Activated CD8-positive, alpha-beta memory T cell treated with anti-CD3 and anti-CD28 coated beads, Interleukin-2, amount 50 U/mL, for 4 hours (primary cell): ENCODE data around the gene PNP.
"Not testable (repeated sequence)": the region's sequence is repeated elsewhere in the genome, so short reads cannot be mapped to it uniquely, and the experiment has no call there.

Source experiments
- DNase-seq: peaks from one replicate; pipeline ENCODE4 v3.0.0-alpha.2; 2020

Gene PNP

DNA sequence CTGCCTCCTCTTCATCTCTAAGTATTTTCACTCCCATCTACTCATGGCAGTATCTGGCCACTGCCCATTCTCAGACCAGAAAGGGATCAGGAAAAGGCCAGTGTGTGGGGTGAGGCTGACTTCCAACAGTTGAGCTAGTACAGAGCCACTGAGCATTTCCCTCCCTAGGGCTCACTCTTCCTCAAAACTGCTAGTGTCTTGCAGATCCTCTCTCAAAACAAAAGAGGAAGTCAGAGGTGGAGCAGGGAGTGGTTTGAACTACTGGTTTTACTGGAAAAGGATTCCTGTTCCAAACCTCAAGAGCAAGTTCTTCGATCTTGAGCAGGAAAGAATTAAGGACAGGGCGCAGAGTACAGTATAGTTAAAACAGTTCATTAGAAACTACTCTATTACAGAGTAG is 24.4 kb downstream of the PNP start:
- no peak for DNase-seq

DNA sequence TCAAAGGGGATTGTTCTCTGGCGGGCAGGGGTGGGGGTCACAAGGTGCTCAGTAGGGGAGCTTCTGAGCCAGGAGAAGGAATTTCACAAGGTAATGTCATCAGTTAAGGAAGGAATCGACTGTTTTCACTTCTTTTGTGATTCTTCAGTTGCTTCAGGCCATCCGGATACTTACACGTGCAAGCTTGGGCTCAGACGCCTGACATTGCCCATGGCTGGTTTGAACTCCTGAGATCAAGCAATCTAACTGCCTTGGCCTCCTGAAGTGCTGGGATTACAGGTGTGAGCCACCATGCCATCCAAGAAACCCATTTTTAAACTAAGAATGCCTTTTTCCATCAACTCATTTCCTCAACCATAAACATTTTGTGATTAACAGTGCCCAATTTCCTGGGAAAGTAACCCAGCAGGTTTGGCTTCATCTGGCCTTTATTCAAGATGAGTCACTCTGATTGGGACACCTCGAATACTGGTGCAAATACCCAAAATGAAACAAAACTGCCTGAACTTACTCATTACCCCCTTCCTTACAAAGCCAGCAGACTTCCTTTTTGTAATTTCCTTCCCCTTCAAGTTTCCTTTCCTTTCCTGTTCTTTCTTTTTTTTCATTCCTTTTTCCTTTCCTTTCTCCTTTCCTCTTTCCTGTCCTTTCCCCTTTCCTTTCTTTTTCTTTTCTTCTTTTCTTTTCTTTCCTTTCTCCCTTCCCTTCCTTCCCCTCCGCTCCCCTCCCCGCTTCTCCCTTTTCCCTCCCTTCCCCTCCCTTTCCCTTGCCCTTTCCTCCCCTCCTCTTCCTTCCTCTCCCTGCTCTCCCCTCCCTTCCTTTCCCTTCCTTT is 25.9 kb downstream of the PNP start:
- DNase-seq: no peak

DNA sequence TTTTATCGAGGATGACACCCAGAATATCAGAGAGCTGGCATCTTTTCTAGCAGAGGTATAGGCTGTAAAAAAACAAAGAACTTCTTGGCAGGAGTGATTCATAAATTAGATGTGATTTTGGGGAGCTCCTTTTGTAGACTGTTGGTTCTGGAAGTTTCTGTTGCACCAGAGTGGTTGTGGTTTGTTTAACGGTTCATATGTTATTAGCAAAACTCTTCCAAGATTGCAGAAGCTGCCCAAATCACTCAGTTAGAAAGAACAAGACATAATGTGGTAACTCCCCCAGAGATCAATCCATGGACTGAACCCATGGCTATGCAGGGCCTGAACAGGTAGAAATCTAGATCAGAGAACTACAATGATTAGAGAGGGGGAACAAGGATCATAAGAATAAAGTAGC is 29.4 kb downstream of the PNP start:
- DNase-seq: no peak

DNA sequence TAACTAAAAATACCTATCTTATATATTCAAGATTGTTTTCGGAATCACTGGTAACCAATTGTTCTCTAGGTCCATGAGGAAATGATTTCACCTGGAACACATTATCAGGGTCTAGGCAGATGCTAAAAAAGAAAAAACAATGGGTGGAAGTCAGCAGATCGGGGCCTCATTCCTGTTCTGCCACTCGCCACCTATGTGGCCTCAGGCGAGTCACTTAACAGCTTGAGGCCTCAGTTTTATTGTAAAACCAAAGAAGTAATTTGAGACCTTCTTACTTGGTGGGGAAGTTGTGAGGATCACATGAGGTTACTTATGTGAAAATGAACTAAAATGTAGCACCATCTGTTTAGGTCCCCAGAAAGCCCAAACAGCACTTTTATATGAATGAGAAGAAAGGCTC is 29.9 kb downstream of the PNP start:
- no peak for DNase-seq

DNA sequence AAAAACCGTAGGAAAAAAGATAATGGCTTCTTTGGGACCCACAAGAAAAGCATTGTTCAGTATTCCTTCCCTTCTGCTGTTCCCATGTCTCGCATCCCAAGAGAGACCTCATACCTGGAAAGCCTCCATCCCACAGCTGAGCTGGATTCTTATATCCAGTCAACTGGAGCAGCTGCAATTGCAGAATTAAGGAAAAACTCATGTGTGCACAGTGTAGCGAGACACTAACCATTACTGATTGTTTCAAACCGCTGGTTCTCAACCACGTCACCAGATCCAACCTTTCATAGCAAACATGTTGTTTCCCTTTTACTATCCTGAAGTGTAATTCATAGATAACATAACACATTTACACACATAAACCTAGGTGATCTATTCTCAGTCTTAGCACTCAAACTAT is 30.7 kb downstream of the PNP start:
- no peak for DNase-seq

DNA sequence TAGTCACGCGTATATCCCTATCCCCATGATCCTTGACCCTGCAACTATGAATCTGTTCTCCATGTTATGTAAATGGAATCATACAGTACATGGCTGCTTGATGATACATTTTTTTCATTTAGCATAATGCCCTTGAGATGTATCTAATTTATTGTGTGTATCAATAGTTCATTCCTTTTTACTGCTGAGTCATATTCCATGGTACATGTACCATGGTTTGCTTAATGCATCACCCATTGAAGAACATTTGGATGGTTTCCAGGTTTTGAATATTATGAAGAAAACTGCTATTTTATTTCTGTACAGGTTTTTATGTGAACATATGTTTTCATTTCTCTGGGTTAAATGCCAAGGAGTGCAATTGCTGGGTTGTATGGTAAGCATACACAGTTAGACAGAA is 32.1 kb downstream of the PNP start:
- no peak for DNase-seq

DNA sequence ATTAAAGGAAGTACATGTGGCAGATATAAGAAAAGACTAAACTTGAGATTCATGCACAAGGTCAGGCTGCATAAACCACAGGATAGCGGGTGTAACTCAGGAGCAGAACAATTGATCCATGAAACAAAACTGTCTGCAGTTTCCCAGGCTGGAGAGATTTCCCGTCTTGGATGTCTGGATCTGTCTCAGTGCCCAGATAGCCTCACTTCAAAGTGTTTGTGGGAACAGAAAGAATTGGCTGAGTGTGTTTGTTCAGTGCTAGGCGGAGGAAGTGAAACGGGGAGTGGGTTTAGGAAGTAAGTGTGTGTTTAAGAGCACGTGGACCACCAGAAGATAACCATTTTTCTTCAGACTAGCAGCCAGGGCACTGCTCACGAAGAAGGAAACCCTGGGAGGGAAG is 34.7 kb downstream of the PNP start:
- no peak for DNase-seq

DNA sequence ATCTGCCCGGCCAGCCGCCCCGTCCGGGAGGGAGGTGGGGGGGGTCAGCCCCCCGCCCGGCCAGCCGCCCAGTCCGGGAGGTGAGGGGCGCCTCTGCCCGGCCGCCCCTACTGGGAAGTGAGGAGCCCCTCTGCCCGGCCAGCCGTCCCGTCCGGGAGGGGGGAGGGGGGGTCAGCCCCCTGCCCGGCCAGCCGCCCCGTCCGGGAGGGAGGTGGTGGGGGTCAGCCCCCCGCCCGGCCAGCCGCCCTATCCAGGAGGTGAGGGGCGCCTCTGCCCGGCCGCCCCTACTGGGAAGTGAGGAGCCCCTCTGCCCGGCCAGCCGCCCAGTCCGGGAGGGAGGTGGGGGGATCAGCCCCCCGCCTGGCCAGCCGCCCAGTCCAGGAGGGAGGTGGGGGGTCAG is 37.1 kb downstream of the PNP start:
- DNase-seq: not testable (repeated sequence)

DNA sequence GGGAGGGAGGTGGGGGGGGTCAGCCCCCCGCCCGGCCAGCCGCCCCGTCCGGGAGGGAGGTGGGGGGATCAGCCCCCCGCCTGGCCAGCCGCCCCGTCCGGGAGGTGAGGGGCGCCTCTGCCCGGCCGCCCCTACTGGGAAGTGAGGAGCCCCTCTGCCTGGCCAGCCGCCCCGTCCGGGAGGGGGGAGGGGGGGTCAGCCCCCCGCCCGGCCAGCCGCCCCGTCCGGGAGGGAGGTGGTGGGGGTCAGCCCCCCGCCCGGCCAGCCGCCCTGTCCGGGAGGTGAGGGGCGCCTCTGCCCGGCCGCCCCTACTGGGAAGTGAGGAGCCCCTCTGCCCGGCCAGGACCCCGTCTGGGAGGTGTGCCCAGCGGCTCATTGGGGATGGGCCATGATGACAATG is 37.5 kb downstream of the PNP start:
- not testable (repeated sequence) for DNase-seq

DNA sequence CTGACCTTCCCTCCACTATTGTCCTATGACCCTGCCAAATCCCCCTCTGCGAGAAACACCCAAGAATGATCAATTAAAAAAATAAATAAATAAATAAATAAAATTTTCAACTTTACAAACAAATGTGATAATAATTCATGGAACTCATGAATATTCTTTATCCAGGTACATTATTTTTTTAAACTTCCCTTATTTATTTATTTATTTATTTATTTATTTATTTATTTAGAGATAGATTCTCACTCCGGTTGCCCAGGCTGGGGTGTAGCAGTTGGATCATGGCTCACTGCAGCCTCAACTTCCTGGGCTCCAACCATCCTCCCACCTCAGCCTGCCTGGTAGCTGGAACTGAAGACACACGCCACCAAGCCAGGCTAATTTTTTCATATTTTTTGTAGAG is 38.3 kb downstream of the PNP start:
- not testable (repeated sequence) for DNase-seq

DNA sequence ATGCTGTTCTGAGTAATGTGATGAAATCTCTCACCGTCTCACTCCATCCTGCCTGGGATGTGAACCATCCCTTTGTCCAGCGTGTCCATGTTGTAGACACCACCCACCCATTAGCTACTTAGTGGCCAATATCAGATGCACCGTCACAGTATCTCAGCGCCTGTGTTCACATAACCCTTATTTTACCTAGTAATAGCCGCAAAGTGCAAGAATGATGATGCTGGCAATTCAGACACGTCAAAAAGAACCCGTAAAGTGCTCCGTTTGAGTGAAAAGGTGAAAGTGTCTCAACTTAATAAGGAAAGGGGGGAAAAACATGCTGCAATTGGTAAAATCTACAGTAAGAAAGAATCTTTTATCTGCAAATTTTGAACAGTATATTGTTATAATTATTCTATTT is 39.2 kb downstream of the PNP start:
- DNase-seq: no peak

DNA sequence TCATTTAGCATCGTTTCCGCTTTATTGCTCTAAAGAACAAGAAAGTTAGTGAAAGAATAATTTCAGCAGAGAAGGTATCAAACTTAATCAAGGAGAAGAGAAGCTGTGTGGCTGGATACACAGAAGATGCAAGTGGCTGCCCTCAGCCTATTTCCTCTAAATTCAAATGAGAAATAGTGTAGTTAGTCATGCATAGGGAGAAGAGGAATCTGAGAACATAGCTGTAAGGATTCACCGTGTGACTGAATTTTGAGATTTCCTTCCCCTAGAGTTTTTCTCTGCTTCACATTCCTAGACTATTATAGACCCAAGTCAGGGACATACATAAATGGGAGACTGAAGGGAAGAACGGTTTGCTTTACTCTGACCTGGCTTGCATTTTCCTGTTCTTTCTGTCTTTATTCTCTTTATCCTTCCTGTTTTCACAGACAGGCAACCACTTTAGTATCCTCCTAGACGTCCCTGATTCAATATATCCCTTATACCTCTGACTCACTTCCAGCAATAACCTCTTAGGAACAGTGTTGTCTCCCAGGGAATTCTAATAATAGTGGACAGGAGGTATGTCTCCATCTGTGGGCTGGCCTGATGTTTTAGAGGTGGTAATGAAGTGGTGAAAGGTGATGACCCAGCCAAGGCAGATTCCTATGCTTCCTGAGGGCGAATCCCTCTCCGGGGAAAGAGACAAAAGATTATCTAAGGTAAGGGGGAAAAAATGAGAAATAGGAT is 43.1 kb downstream of the PNP start:
- no peak for DNase-seq

DNA sequence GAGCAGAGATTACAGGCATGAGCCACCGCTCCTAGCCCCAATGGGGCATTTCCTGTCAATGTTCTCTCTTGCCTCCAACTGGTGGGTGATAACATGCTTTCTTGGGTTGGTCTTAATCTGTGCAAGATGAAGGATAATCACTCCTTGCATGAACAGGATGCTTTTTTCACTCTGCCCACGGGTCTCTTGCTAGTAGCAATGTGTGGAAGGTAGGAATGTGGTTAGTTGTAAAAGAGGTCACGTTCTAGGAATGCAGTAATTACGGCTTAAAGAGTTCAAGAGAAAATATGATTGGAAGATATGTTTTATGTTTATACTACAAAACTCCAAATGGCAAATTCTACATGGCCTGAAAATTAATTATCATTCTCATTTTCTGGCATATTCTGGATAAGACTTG is 46.6 kb downstream of the PNP start:
- no peak for DNase-seq

DNA sequence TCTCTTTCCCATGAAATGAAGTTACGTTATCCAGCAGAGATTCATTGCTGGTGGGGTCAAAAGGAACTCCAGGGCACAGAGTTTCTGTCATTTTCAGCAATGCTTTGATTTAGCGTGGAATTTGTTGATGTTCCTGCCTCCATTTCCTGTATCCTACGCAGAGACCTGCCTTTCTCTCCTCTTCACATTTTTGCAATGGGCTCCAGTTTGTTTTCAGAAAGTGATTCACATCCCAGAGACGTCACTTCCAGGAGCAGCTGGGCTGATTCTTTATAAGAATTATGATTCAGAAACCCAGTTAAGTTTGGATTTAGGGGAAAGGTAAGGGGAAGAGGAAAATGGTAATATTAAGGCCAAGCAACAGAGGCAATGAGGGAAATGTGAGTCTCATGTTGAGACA is 47.7 kb downstream of the PNP start:
- no peak for DNase-seq

DNA sequence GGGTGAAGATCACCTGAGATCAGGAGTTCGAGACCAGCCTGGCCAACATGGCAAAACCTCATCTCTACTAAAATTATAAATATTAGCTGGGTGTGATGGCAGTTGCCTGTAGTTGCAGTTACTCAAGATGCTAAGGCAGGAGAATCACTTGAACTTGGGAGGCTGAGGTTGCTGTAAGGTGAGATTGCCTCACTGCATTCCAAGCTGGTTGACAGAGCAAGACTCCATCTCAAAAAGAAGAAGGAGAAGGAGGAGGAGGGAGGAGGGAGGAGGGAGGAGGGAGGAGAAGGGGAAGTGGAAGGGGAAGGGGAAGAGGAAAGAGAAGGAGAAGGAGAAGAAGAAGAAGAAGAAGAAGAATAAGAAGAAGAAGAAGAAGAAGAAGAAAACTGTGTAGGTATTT is 53.1 kb downstream of the PNP start:
- no peak for DNase-seq

DNA sequence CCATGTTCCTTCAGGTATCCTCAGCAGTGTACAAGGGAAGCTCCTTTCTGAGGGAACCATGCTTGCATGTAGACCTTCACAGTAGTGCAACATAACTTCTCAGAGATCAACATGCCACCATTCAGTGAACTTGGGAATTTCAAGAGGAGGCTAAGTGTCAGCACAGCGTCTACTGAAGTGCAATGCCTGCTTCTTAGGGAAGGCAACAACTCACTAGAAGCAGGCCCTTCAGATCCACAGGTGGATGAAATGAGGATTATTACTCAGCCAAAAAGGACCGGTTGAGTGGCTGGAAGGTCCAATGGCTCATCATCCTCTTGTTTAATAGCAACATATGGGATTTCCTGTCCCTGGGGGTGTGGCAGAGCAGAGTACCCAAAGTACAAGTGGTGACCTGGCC is 54.8 kb downstream of the PNP start:
- DNase-seq: no peak
